ENCODE measurements around the gene TNFRSF1A.
"Not testable (repeated sequence)": the region's sequence is repeated elsewhere in the genome, so short reads cannot be mapped to it uniquely, and the experiment has no call there.

Gene TNFRSF1A

GRCh38 chr12:6355491-6356373 lies 13.9 kb upstream of the TNFRSF1A start:
- peak; percentile 44 for DNase-seq

DNA sequence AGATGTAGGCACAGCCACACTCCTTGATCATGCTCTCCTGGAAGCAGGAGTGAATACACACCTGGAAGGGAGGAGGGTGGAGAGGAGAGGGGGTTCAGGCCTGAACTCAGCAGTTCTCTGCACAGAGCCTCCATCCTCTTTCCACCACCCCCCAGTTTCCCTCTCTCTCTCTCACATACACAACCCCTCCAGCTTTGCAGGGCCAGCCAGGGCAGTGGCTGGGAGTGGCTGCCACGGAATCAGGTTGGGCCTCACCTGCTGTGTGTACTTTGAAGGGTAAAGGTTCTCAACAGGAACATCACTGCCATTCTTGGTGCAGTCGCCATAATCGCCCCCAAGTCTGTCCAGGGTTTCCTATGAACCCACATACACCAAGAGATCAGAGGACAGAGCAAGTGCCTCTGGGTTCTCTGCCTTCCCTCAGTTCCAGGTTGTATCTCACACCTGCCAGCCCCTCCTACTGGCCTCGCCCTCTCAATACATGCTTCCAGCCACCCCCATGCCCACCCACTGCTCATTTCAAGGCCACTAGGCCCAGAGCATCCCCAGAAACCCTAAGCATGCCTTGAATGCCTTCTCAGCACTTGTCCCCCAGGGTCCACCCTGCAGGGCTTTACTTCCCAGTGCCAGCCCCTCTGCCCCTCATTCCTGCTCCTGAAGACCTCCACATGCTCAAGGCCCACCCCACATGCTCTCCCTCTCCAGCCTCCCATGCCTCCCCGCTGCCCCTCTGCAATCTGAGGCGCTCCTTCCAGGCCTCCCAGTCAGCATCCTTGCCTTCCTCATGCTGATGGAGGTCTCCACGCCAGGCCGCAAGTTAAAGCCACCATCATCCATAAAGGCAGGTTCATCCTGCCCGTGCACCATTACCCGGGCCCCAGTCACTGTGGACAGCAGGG lies 12.9 kb upstream of the TNFRSF1A start:
- DNase-seq = no peak

DNA sequence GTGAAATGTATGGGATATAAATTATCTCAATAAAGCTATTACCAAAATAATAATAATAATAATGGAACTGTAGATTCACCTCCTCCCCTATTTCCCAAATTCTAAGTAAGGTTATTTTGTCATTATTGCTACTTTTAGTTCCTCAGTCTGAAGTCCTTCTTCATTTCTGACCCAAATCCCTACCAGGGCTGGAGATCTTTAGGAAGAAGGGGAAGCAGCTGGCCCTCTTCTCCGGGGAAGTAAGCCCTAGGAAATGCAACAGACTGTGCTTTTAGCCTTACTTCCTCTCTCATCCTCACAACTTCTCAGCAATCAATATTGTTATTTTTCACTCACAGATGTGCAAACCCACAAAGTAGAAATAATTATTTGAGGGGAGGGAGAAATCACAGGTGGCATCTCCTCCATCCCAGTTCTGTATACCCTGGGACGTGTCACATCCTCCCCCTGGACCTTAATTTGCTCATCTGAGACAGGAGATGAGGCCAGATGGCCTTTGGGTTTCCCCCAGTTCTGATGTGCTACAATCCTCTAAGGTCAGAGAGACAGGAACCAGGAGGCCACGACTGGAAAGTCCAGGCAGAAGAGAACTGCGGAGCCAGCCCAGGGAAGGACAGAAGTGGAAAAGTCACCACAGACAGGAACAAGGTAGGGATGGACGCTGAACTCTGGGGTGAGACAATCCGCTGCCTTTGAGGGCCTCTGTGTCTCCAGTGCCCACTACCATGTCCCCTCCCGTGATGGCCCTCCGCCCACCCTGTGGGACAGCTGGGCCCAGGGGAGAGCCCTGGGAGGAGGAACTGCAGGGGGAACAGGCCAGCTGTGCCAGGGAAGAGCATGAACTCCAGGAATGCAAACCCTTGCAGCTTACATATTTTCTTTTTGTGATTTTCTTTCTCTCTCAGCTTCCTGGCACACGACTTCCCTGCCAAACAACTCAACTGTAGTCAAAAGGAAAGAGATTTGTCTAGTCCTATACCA lies 10.6 kb upstream of the TNFRSF1A start:
- no peak for DNase-seq

DNA sequence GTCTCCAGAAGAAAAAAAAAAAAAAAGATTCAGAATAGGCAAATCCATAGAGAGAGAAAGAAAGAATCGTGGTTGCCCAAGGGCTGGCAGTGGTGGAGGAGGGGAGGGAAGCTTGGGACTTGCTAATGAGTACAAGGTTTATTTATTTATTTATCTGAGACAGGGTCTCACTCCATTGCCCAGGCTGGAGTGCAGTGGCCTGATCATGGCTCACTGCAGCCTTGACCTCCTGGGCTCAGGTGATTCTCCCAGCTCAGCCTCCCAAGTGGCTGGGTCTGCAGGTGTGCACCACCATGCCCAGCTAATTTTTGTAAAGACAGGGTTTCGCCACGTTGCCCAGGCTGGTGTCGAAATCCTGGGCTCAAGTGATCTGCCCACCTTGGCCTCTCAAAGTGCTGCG lies 9.7 kb upstream of the TNFRSF1A start:
- DNase-seq = no peak

GRCh38 chr12:6347367-6348338 lies 5.8 kb upstream of the TNFRSF1A start:
- no peak for DNase-seq

DNA sequence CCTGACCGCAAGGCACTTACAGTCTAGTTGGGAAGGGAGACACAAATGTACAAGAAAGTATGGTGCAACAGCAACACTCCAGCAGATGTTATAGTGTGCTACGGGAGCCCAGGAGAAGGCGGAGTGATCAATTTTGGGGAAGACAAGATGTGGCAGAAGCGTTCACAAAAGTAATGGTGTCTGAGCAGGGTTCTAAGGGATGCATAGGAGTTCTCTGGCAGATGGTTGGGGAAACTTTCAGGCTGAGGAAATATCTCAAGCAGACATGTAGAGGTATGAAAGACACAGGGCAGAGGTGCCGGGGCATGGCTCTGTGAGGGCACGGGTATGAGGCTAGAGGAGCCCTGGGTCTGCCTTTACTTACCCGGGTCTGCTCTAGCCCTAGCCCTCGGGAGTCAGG lies 5.1 kb upstream of the TNFRSF1A start:
- no peak for DNase-seq

DNA sequence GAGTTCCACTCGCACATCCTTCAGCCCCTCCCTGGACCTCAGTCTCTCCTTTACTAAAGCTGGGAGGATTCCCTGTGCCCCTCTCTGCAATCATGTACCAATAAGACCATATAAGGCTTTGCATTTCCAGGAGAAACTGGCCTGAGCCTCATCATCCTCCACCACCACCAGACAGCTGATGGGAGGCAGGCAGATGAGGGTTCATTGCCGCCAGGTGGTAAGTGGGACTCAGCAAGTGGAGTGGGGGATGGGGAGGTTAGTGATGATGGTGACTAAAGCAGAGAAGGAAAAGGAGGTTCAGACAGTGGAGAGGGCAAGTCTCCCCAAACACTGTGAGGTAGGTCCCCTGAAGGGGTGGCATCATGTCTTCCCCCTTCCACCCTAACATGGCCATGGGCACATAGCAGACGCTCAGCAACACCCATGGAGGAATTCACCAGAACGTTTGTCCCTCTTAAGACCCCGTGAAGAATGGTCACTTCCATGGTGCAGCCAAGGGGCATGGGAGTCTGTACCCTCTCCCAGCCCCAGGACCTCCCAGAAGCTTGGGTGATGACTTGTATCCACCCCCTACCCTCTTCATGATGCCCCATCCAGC lies 4.5 kb upstream of the TNFRSF1A start:
- DNase-seq = no peak

DNA sequence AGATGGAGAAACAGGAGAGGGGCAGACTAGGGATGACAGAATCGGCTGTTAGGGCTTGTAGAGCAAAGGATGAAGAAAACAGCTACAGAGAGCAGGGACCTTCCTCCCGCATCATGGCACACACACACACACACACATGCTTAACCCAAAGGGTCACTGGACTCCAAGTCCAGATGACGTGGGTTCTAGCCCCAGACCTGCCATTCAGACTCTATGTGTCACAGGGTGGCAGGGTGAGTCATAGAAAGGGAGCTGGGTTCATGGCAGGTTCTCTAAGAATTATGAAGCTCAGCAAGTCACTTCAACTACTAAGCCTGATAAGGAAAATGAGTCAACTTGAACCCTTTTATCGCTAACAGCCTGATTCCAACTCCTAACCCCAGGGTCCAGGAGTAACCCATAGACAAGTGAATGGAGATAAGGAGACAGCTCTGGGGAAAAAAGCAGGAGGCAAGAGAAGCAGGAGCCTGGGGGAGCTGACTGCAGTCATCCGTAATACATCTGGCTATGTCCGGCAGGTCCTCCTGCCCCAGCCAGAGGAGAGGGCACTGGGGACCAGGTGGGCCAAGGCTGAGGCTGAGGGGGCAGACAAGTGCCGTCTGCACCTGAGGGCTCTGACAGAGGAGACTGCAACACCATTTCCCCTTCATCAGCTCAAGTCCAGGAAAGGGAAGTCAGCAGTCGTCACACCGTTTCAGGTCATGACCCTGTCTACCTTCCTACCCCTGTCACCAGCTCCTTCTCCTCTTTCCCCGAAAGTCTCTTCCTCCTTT lies 3.6 kb upstream of the TNFRSF1A start:
- peak; percentile 79 for DNase-seq

- DNase-seq = not testable (repeated sequence)
These were observed 2.3 kb upstream of the TNFRSF1A start for GRCh38 chr12:6344101-6344660.

DNA sequence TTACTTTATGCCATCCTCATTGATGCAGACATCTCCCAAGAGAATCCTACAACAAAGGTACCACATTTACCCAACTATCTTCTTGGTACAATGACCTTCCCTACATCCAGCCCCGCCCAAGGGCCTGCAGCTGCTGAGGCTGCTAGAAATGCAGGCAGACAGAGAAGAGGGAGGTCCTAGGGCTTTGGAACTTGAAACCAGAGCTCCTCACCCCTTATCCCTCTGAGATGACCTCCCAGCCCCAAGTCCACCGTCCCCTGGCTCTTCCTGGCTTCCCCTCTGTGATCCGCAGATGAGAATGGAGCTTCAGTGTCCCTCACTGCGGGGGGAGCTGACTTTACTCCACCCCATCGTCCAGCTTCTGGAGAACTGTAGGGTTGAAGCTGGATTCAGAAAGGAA lies 1.6 kb upstream of the TNFRSF1A start:
- DNase-seq = no peak

DNA sequence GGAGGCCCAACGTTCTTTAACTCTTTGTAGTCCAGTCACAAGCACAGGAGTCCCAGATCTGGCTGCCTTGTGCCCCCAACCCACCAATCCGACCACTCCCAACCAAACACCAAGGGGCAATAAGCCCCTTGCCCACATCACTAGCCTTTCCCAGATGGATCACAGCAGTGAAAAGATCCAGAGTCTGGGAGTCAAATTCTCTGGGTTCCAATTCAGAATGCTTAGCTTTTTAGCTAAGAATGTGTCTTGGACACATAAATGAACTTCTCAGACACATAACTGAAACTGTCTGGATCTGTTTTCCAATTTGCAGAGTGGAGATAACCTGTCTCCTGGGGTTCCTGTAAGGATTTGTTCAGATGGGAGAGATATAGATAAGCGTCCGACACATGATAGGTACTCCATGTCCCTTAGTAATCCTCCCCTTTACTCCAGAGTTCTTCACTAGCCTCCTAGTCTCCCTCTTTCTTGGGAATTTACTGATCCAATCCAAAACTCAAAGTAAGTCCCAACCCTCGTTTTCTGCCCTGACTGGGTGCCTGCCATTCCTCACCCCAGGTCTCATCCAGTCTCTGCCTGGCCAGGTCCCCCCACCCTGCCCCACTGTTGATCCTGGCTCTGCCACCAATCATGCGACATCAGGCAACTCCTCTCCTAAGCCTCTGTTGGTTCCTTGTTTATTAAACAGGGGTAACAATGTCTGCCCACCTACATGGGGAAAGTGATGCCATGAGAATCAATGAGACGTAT lies 439 bp upstream of the TNFRSF1A start:
- no peak for DNase-seq

DNA sequence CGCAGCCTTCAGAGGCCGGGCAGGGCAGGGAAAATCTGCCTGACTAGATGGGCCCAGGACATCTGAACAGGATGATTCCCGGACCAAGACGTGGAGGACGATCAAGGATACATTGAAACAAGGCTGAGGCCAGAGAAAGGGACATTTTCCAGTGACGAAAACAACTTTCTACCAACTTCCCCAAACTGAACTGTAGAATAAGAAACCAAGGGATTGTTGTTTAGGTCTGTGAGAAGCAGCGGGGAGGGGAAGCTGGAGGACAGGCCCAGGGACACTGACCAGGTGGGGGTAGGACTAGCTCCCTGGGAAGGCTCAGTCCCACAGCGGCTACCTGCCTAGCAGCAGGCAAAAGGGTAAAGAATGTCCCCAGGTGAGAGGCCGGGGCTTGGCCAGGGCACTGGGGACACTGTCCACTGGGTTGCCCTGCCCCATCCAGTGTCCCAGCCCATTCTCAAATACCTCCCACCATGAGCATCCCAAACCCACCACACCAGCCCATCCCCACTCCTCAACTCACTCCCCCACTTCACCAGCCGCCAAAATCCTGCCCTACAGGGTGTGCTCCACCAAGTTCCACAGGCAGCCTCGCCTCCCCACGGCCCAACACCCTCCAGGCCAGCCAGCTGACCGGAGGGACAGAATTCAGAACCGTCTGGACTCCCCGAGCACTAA lies 995 bp downstream of the TNFRSF1A start:
- DNase-seq = peak; percentile 36

DNA sequence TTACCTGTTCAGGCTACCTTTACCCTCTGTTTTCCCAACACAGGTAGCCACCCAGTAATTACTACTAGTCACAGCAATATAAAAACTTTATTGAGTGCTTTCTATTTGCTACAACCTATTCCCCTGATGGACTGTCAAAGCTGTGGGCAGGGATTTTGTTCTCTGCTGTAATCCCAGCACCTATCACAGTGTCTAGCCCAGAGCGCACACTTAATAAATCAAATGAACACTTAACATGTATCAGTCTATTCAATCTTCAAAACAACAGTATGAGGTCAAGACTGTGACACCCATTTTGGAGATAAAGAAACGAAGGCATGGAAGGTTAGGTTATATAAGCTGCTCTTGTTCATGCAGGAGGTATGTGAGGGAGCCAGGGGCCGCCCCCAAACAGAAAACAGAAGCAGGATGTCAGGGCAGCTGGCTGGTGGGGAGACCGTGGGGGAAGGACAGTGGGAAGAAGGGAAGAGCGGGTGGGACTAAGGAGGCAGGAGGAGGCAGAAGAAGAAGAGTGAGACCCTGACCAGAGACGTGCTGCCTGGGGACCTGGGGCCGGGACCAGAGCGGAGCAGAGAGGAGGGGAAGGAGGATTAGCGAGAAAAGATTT lies 1.7 kb downstream of the TNFRSF1A start:
- DNase-seq = no peak

DNA sequence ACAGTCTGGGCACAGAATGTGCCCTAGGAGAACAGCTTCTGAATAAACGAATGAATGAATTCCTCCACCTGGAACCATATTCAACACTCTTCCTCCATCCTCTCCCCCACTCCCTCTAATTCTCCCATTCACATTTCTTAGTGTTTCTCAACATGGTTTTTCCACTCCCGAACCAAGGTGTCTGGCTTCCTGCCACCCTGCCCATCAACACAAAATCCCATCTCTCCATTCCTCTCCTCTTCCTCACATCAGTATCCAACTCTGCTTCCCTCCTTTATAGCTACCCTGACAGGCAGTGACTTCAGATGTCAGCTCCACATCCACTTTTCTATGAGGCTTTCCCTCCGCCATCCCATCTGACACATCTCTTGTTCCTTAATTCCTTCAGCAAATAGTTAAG lies 2.9 kb downstream of the TNFRSF1A start:
- DNase-seq = no peak

DNA sequence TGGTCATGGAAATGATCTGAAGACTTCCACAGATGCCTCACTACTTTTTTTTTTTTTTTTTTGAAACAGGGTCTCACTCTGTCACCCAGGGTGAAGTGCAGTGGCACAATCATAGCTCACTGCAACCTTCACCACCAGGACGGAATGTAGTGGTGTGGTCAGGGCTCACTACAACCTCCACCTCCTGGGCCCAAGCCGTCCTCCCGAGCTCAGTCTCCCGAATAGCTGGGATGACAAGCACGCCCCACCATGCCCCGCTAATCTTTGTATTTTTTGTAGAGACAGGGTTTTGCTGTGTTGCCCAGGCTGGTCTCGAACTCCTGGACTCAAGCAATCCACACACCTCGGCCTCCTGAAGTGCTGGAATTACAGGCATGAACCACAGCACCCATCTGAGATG lies 3.3 kb downstream of the TNFRSF1A start:
- DNase-seq = not testable (repeated sequence)

GRCh38 chr12:6337958-6338433 lies 3.9 kb downstream of the TNFRSF1A start:
- DNase-seq = no peak

Data from CD4-positive, alpha-beta T cell treated with Interferon gamma for 1 hour (primary cell).